NK-92 treated with Interleukin-12 subunit alpha and Interleukin-12 subunit beta, amount 100 ng/mL, for 24 hours (cell line): ENCODE results near the gene MED25.

Experiments
- DNase-seq: peaks from one replicate; lab custom pipeline; 2025; lab: John Stamatoyannopoulos, UW

The MED25 gene

GRCh38 chr19:49799271-49799797 lies 18.8 kb upstream of the MED25 start:
- DNase-seq, result no peak

GRCh38 chr19:49799798-49800376 lies 18.2 kb upstream of the MED25 start:
- DNase-seq, result no peak

- DNase-seq, result no peak
Measured at GRCh38 chr19:49800771-49801170, 17.3 kb upstream of the MED25 start.

- no peak for DNase-seq
Measured at GRCh38 chr19:49801401-49801888, 16.6 kb upstream of the MED25 start.

GRCh38 chr19:49801966-49802661 lies 16.0 kb upstream of the MED25 start:
- no peak for DNase-seq

- DNase-seq, result no peak
Measured at GRCh38 chr19:49802836-49803528, 15.1 kb upstream of the MED25 start.

- no peak for DNase-seq
Measured at GRCh38 chr19:49803529-49803856, 14.6 kb upstream of the MED25 start.

- no peak for DNase-seq
Measured at GRCh38 chr19:49805822-49806619, 12.1 kb upstream of the MED25 start.

GRCh38 chr19:49806620-49806959 lies 11.5 kb upstream of the MED25 start:
- DNase-seq, result no peak

GRCh38 chr19:49807058-49807903 lies 10.8 kb upstream of the MED25 start:
- no peak for DNase-seq

- no peak for DNase-seq
Measured at GRCh38 chr19:49807904-49808675, 10.0 kb upstream of the MED25 start.

- no peak for DNase-seq
Measured at GRCh38 chr19:49808711-49809159, 9.4 kb upstream of the MED25 start.

GRCh38 chr19:49809160-49809940 lies 8.7 kb upstream of the MED25 start:
- DNase-seq, result no peak

- no peak for DNase-seq
Measured at GRCh38 chr19:49809941-49810389, 8.1 kb upstream of the MED25 start.

- no peak for DNase-seq
Measured at GRCh38 chr19:49811328-49811727, 6.8 kb upstream of the MED25 start.

- no peak for DNase-seq
Measured at GRCh38 chr19:49812452-49812996, 5.6 kb upstream of the MED25 start.

GRCh38 chr19:49812997-49813861 lies 4.9 kb upstream of the MED25 start, which contains the start of gene FUZ:
Gene FUZ (minus strand): TSS chr19:49813292. CDS start chr19:49813106, 186 bp downstream.
- DNase-seq, result peak; percentile 91

- DNase-seq, result no peak
Measured at GRCh38 chr19:49814010-49814409, 4.1 kb upstream of the MED25 start.
